ENCODE results near the gene SPO11. TPM values are rescaled to one million over a fixed set of nuclear protein-coding genes. Genes with fewer than 3 reads are reported as not detected.
"Not testable (repeated sequence)": the region's sequence is repeated elsewhere in the genome, so short reads cannot be mapped to it uniquely, and the experiment has no call there.

The SPO11 gene
- total and polyA plus RNA-seq, 2 donors (not counting 1 experiment from before 2014, with no cell fraction given), result not detected

GRCh38 chr20:57350081-57350710, 20.6 kb downstream of the SPO11 start:
- peak overlapping the region; percentile 73 for H3K27ac Mint-ChIP-seq

GRCh38 chr20:57350726-57351041, 21.1 kb downstream of the SPO11 start:
- peak overlapping the region; percentile 92 for H3K4me3 Mint-ChIP-seq
- Histone ChIP-seq H3K4me2 (replicated peaks; ENCODE audit: low read depth, low read length, poor library complexity, severe bottlenecking) (peak overlapping the region; percentile 70), H4K20me1 (ENCODE audit: control insufficient read depth, insufficient read depth, low read length, poor library complexity, severe bottlenecking) (peaks cover 36% of the 10 kb centered on the region), H3K9ac (ENCODE audit: low read length) (peak overlapping the region; percentile 85), H3K79me2 (ENCODE audit: control insufficient read depth, insufficient read depth, low read length) (peaks cover 40% of the 10 kb centered on the region), H2AFZ (ENCODE audit: insufficient read depth, low read depth, low read length, poor library complexity, severe bottlenecking) (peak overlapping the region; percentile 95), H3K27ac (ENCODE audit: low read length in 2 of 2) (peak overlapping the region; percentile 58 to 81), H3K36me3 (replicated peaks in 1 of 2; ENCODE audit: control extremely low read depth in 1 of 2, control insufficient read depth in 1 of 2, extremely low read depth in 1 of 2, insufficient read depth in 2 of 2, low read length in 1 of 2) (peaks cover 10 to 31% of the 10 kb centered on the region in 2 experiments), H3K4me1 (ENCODE audit: control insufficient read depth in 2 of 2, insufficient read depth in 2 of 2, low read length in 2 of 2) (peaks cover 9 to 18% of the 10 kb centered on the region in 2 donors), H3K4me3 (ENCODE audit: control extremely low read depth in 1 of 5, extremely low read depth in 1 of 5, insufficient read depth in 1 of 5, low read depth in 2 of 5, low read length in 4 of 5) (peak overlapping the region; percentile 68 to 99 (median 89))
- 5% methylated on average over 5 of the region's 24 CpGs for WGBS (ENCODE audit: insufficient coverage)
- H3K9me3 Mint-ChIP-seq (ENCODE audit: insufficient read depth); H3K9me3 ChIP-seq (ENCODE audit: control extremely low read depth in 1 of 3, control insufficient read depth in 2 of 3, insufficient read depth in 1 of 3, low read length in 2 of 3); H3K27me3 ChIP-seq (replicated peaks in 1 of 4; ENCODE audit: control extremely low read depth in 1 of 4, control insufficient read depth in 3 of 4, insufficient read depth in 4 of 4, low read length in 3 of 4); ATAC-seq (ENCODE audit: low read depth); H3K27me3 Mint-ChIP-seq; POLR2A ChIA-PET; DNase-seq: not testable (repeated sequence)
- peak overlapping the region; percentile 92 for H3K27ac Mint-ChIP-seq
- CTCF ChIA-PET, result interaction anchor here (0.7 kb wide), 1 partner anchor 10 kb away, joined by 3 read pairs; no protein-coding TSS in a partner anchor
- intact Hi-C loops (cut with micrococcal nuclease), result loop anchor here (2.0 kb wide), 2 partner anchors 40 to 48 kb away; partner anchors contain the start of gene RBM38
- H3K4me1 Mint-ChIP-seq, result peaks cover 22% of the 10 kb centered on the region

More at GRCh38 chr20:57350081-57350710, 20.6 kb downstream of the SPO11 start:
- no peaks in the 10 kb centered on the region for H3K27me3 Mint-ChIP-seq
- peak overlapping the region; percentile 52 for H2AFZ ChIP-seq (ENCODE audit: insufficient read depth, low read depth, low read length, poor library complexity, severe bottlenecking)
- DNase-seq (peak; percentile 30), ATAC-seq (ENCODE audit: low read depth) (no peak)
- no peak overlapping the region for H3K9ac ChIP-seq (ENCODE audit: low read length)
- peaks cover 22% of the 10 kb centered on the region for H3K4me1 Mint-ChIP-seq
- peaks cover 32% of the 10 kb centered on the region for H4K20me1 ChIP-seq (ENCODE audit: control insufficient read depth, insufficient read depth, low read length, poor library complexity, severe bottlenecking)
- H3K4me3 Mint-ChIP-seq, result peak overlapping the region; percentile 77
- POLR2A ChIA-PET, result no interaction called here
- peaks cover 8 to 26% of the 10 kb centered on the region in 2 experiments for H3K36me3 ChIP-seq (replicated peaks in 1 of 2; ENCODE audit: control extremely low read depth in 1 of 2, control insufficient read depth in 1 of 2, extremely low read depth in 1 of 2, insufficient read depth in 2 of 2, low read length in 1 of 2)
- no peak overlapping the region for H3K27ac ChIP-seq (ENCODE audit: low read length in 2 of 2)
- intact Hi-C loops (cut with micrococcal nuclease), result loop anchor here (2.0 kb wide), 2 partner anchors 41 to 49 kb away; partner anchors contain the start of gene RBM38
- peak overlapping the region; percentile 15 for H3K4me2 ChIP-seq (replicated peaks; ENCODE audit: low read depth, low read length, poor library complexity, severe bottlenecking)
- WGBS (ENCODE audit: insufficient coverage), result 81% methylated on average over 4 of the region's 16 CpGs
- H3K79me2 ChIP-seq (ENCODE audit: control insufficient read depth, insufficient read depth, low read length), result peaks cover 37% of the 10 kb centered on the region
- CTCF ChIA-PET, result interaction anchor here (0.7 to 1.4 kb wide), 7 partner anchors 10 to 799 kb away, joined by 3 to 4 read pairs (median 3); no protein-coding TSS in a partner anchor
- no peaks in the 10 kb centered on the region for H3K27me3 ChIP-seq (replicated peaks in 1 of 4; ENCODE audit: control extremely low read depth in 1 of 4, control insufficient read depth in 3 of 4, insufficient read depth in 4 of 4, low read length in 3 of 4)
- no peaks in the 10 kb centered on the region for H3K9me3 ChIP-seq (ENCODE audit: control extremely low read depth in 1 of 3, control insufficient read depth in 2 of 3, insufficient read depth in 1 of 3, low read length in 2 of 3)
- TF ChIP-seq EZH2 (IDR thresholded peaks at IDR 0.05; ENCODE audit: borderline replicate concordance, insufficient read depth, low read depth, low read length, poor library complexity, severe bottlenecking) (no peak), CTCF (IDR thresholded peaks at IDR 0.05) (no peak)
- no peak overlapping the region for H3K4me3 ChIP-seq (ENCODE audit: control extremely low read depth in 1 of 5, extremely low read depth in 1 of 5, insufficient read depth in 1 of 5, low read depth in 2 of 5, low read length in 4 of 5)
- H3K4me1 ChIP-seq (ENCODE audit: control insufficient read depth in 2 of 2, insufficient read depth in 2 of 2, low read length in 2 of 2), result peaks cover 9 to 18% of the 10 kb centered on the region in 2 donors
- no peaks in the 10 kb centered on the region for H3K9me3 Mint-ChIP-seq (ENCODE audit: insufficient read depth)
